H1 (cell line): ENCODE data around the gene PRRT1B. TPM values are rescaled to one million over a fixed set of nuclear protein-coding genes. Genes with fewer than 3 reads are reported as not detected.

Experiments used
- CTCF ChIA-PET: fragments of 300-600 bp; sonication (Branson Sonifier 250); formaldehyde crosslinking; loops from one replicate; lab custom pipeline; 2021; ENCODE audit not compliant: partially characterized antibody; lab: Charles Lee
- POLR2A ChIA-PET: fragments of 300-600 bp; sonication (Branson Sonifier 250); formaldehyde crosslinking; loops from one replicate; lab custom pipeline; 2021; ENCODE audit warnings: inconsistent platforms; ENCODE audit not compliant: partially characterized antibody; lab: Charles Lee
- DNase-seq, 2 experiments: peaks; one replicate each; pipeline versions ENCODE4 v3.0.0 to v3.0.0-alpha.2; 2010 to 2022; ENCODE audit warnings: low spot score in 2 of 2, low read depth in 1 of 2, mixed read lengths in 1 of 2
- FAIRE-seq: peaks from 2 replicates; lab custom pipeline; 2011; peaks lifted over from hg19 to GRCh38; lab: Jason Lieb, UNC
- H2AFZ ChIP-seq: 2 replicates; pipeline ENCODE4 v1.8.1; 2012; ENCODE audit warnings: low read length, inconsistent platforms
- H2AK5ac ChIP-seq: 2 replicates; pipeline ENCODE4 v1.6.1; 2013; ENCODE audit warnings: low read depth, low read length
- H2BK120ac ChIP-seq: replicated peaks from 2 replicates; pipeline ENCODE3; 2013; ENCODE audit warnings: low read depth, low read length, inconsistent platforms
- H2BK12ac ChIP-seq: 2 replicates; pipeline ENCODE4 v1.6.1; 2013; ENCODE audit warnings: low read depth, low read length
- H2BK15ac ChIP-seq: 2 replicates; pipeline ENCODE4 v1.6.1; 2013; ENCODE audit warnings: low read length
- H2BK20ac ChIP-seq: 2 replicates; pipeline ENCODE4 v1.6.1; 2013; ENCODE audit warnings: low read length
- H2BK5ac ChIP-seq: 2 replicates; pipeline ENCODE4 v1.6.1; 2013; ENCODE audit warnings: low read depth, low read length
- H3K14ac ChIP-seq: 2 replicates; pipeline ENCODE4 v1.6.1; 2013; ENCODE audit warnings: inconsistent platforms; ENCODE audit not compliant: insufficient read length
- H3K18ac ChIP-seq: 2 replicates; pipeline ENCODE4 v1.6.1; 2013; ENCODE audit warnings: low read length; ENCODE audit errors: extremely low read depth
- H3K23ac ChIP-seq: 2 replicates; pipeline ENCODE4 v1.6.1; 2013; ENCODE audit warnings: inconsistent platforms; ENCODE audit not compliant: insufficient read length
- H3K23me2 ChIP-seq: 2 replicates; pipeline ENCODE4 v1.6.1; 2013; ENCODE audit warnings: low read depth, low read length
- H3K27ac ChIP-seq: 2 replicates; pipeline ENCODE4 v1.6.1; 2011; ENCODE audit warnings: low read depth, low read length, inconsistent platforms
- H3K27me3 ChIP-seq, 4 experiments: replicated peaks in 1 of 4; 1 replicate in 1 of 4; 2 replicates in 3 of 4; pipeline versions ENCODE4 v1.6.1 to v1.8.1; 2011 to 2013; ENCODE audit warnings: low read length in 3 of 4, mild to moderate bottlenecking in 3 of 4, inconsistent platforms in 2 of 4, mixed read lengths in 2 of 4, moderate library complexity in 1 of 4; ENCODE audit not compliant: control insufficient read depth in 3 of 4, insufficient read depth in 3 of 4; ENCODE audit errors: extremely low read depth in 1 of 4
- H3K36me3 ChIP-seq, 4 experiments: 2 replicates each; pipeline versions ENCODE4 v1.6.1 to v1.8.1; 2011 to 2013; ENCODE audit warnings: mild to moderate bottlenecking in 4 of 4, low read length in 3 of 4, moderate library complexity in 2 of 4, control low read depth in 1 of 4, inconsistent platforms in 1 of 4; ENCODE audit not compliant: insufficient read depth in 4 of 4, control insufficient read depth in 2 of 4
- H3K4ac ChIP-seq: replicated peaks from 2 replicates; pipeline ENCODE3; 2013; ENCODE audit warnings: low read length, low read depth, mixed read lengths, inconsistent platforms; ENCODE audit not compliant: insufficient read length
- H3K4me1 ChIP-seq, 4 experiments: replicated peaks in 1 of 4; 1 replicate in 1 of 4; 2 replicates in 3 of 4; pipeline versions ENCODE4 v1.6.1 to v1.8.1; 2011 to 2013; ENCODE audit warnings: low read length in 3 of 4, inconsistent platforms in 2 of 4, mixed read lengths in 1 of 4; ENCODE audit not compliant: insufficient read depth in 4 of 4, control insufficient read depth in 3 of 4
- H3K4me2 ChIP-seq, 2 experiments: 2 replicates each; pipeline versions ENCODE4 v1.6.1 to v1.8.1; 2011 to 2013; ENCODE audit warnings: low read depth in 2 of 2, low read length in 2 of 2, control low read depth in 1 of 2, inconsistent platforms in 1 of 2, mild to moderate bottlenecking in 1 of 2; ENCODE audit not compliant: insufficient read depth in 1 of 2
- H3K4me3 ChIP-seq, 4 experiments: fragments of 200-600, 300-600 bp in 1 of 4; sonication (generic), shearing (Covaris generic), sonication (Bioruptor Twin) in 1 of 4; 2 replicates each; pipeline versions ENCODE4 v1.5.1 to v1.8.1; 2011 to 2016; ENCODE audit warnings: low read length in 4 of 4, low read depth in 3 of 4, control low read depth in 2 of 4, inconsistent platforms in 2 of 4, mild to moderate bottlenecking in 2 of 4, mixed read lengths in 1 of 4, moderate library complexity in 1 of 4; ENCODE audit not compliant: insufficient read depth in 2 of 4; ENCODE audit errors: extremely low read depth in 1 of 4
- H3K56ac ChIP-seq: replicated peaks from 2 replicates; pipeline ENCODE3; 2013; ENCODE audit warnings: low read depth, mild to moderate bottlenecking, mixed read lengths, low read length, inconsistent platforms; ENCODE audit not compliant: insufficient read length
- H3K79me1 ChIP-seq: 2 replicates; pipeline ENCODE4 v1.6.1; 2013; ENCODE audit warnings: low read depth, low read length, control low read depth
- H3K79me2 ChIP-seq, 2 experiments: 2 replicates each; pipeline versions ENCODE4 v1.6.1 to v1.8.1; 2012 to 2013; ENCODE audit warnings: low read length in 2 of 2, mild to moderate bottlenecking in 2 of 2, inconsistent platforms in 1 of 2; ENCODE audit not compliant: insufficient read depth in 2 of 2, control insufficient read depth in 1 of 2
- H3K9ac ChIP-seq, 4 experiments: replicated peaks in 1 of 4; 1 replicate in 1 of 4; 2 replicates in 3 of 4; pipeline versions ENCODE4 v1.6.1 to v1.8.1; 2011 to 2013; ENCODE audit warnings: low read depth in 3 of 4, low read length in 3 of 4, control low read depth in 2 of 4, mild to moderate bottlenecking in 2 of 4, moderate library complexity in 2 of 4, inconsistent platforms in 1 of 4; ENCODE audit errors: extremely low read depth in 1 of 4
- H3K9me3 ChIP-seq, 2 experiments: 2 replicates each; pipeline versions ENCODE4 v1.6.1 to v1.8.1; 2012 to 2013; ENCODE audit warnings: mild to moderate bottlenecking in 2 of 2, moderate library complexity in 2 of 2, control low read depth in 1 of 2, inconsistent platforms in 1 of 2, low read depth in 1 of 2, low read length in 1 of 2, mixed read lengths in 1 of 2; ENCODE audit not compliant: insufficient read depth in 2 of 2
- H4K20me1 ChIP-seq, 2 experiments: replicated peaks in 1 of 2; 2 replicates each; pipeline versions ENCODE3 to v1.8.1; 2011 to 2013; ENCODE audit warnings: inconsistent platforms in 2 of 2, low read length in 2 of 2, mild to moderate bottlenecking in 1 of 2; ENCODE audit not compliant: insufficient read depth in 2 of 2, control insufficient read depth in 1 of 2
- H4K5ac ChIP-seq: 2 replicates; pipeline ENCODE4 v1.6.1; 2013; ENCODE audit warnings: low read length, low read depth, mixed read lengths, inconsistent platforms; ENCODE audit not compliant: insufficient read length
- H4K8ac ChIP-seq: 2 replicates; pipeline ENCODE4 v1.8.0; 2013; ENCODE audit warnings: mild to moderate bottlenecking, moderate library complexity, low read length, inconsistent platforms; ENCODE audit not compliant: insufficient read depth; ENCODE audit errors: extremely low read depth
- H4K91ac ChIP-seq: replicated peaks from 2 replicates; pipeline ENCODE3; 2013; ENCODE audit warnings: low read length, mixed read lengths, inconsistent platforms; ENCODE audit not compliant: insufficient read length
- CBX5 ChIP-seq: fragments of 300-800, 300-1000 bp; sonication (generic); IDR thresholded peaks from 2 replicates; pipeline ENCODE4 v1.7.1; 2016; ENCODE audit warnings: antibody characterized with exemption, low read length, low read depth
- CEBPB ChIP-seq: IDR thresholded peaks from 2 replicates; pipeline ENCODE4 v1.6.1; 2012; ENCODE audit warnings: low read depth, low read length
- CHD2 ChIP-seq: IDR thresholded peaks from 2 replicates; pipeline ENCODE4 v1.6.1; 2012; ENCODE audit warnings: low read length, improper control_type of control experiment
- EP300 ChIP-seq, 2 experiments: IDR thresholded peaks; 1 replicate in 1 of 2; 2 replicates in 1 of 2; pipeline ENCODE4 v1.6.1; 2011 to 2012; ENCODE audit warnings: low read depth in 2 of 2, low read length in 2 of 2, mild to moderate bottlenecking in 2 of 2, borderline replicate concordance in 1 of 2, inconsistent platforms in 1 of 2, moderate library complexity in 1 of 2
- FOSL1 ChIP-seq: IDR thresholded peaks from 2 replicates; pipeline ENCODE4 v1.6.1; 2011; ENCODE audit warnings: mild to moderate bottlenecking, low read depth, low read length, moderate library complexity; ENCODE audit not compliant: insufficient read depth
- JUN ChIP-seq: IDR thresholded peaks from 2 replicates; pipeline ENCODE4 v1.6.1; 2011; ENCODE audit warnings: low read depth, mild to moderate bottlenecking, improper control_type of control experiment, low read length
- NANOG ChIP-seq: IDR thresholded peaks from 2 replicates; pipeline ENCODE4 v1.6.1; 2011; ENCODE audit warnings: low read length, low read depth, mild to moderate bottlenecking, inconsistent platforms; ENCODE audit not compliant: insufficient read depth, poor library complexity, severe bottlenecking
- PHF8 ChIP-seq: fragments of 200-600 bp; sonication (generic); conservative IDR thresholded peaks from 2 replicates; pipeline ENCODE4 v1.7.1; 2012; ENCODE audit warnings: low read depth, mild to moderate bottlenecking, inconsistent platforms, low read length, moderate library complexity
- RNF2 ChIP-seq: fragments of 200-900, 300-1000 bp; sonication (generic); IDR thresholded peaks from 2 replicates; pipeline ENCODE4 v1.7.1; 2016; ENCODE audit warnings: borderline replicate concordance, low read depth, mild to moderate bottlenecking, antibody characterized with exemption, low read length; ENCODE audit not compliant: poor library complexity, severe bottlenecking; ENCODE audit errors: missing control alignments
- SAP30 ChIP-seq: fragments of 300-600 bp; sonication (generic); IDR thresholded peaks from 2 replicates; pipeline ENCODE4 v1.7.1; 2012; ENCODE audit warnings: low read length, moderate library complexity, mild to moderate bottlenecking, inconsistent platforms; ENCODE audit not compliant: insufficient read depth, insufficient replicate concordance
- SIN3A ChIP-seq, 2 experiments: IDR thresholded peaks in 1 of 2; conservative IDR thresholded peaks in 1 of 2; 2 replicates each; pipeline ENCODE4 v1.6.1; 2011 to 2012; ENCODE audit warnings: low read length in 2 of 2, improper control_type of control experiment in 1 of 2, low read depth in 1 of 2, mild to moderate bottlenecking in 1 of 2
- SP4 ChIP-seq: IDR thresholded peaks from 2 replicates; pipeline ENCODE4 v1.6.1; 2012; ENCODE audit warnings: low read length, inconsistent platforms
- SRF ChIP-seq: IDR thresholded peaks from 2 replicates; pipeline ENCODE4 v1.6.1; 2011; ENCODE audit warnings: mild to moderate bottlenecking, low read depth, low read length, moderate library complexity
- TBP ChIP-seq: IDR thresholded peaks from 2 replicates; pipeline ENCODE4 v1.6.1; 2011; ENCODE audit warnings: low read depth, low read length, improper control_type of control experiment
- WGBS, 2 experiments: shearing (Covaris generic) in 1 of 2; methylation state at CpG; one replicate each; pipeline versions ENCODE4 v1.1.6 to v1.1.7; 2013 to 2015; ENCODE audit warnings: low lambda C conversion rate in 2 of 2, mixed read lengths in 2 of 2, inconsistent platforms in 1 of 2, low coverage in 1 of 2, missing lambda C conversion rate in 1 of 2; ENCODE audit not compliant: insufficient replicate concordance in 2 of 2, insufficient coverage in 1 of 2, insufficient read length in 1 of 2; ENCODE audit errors: extremely low coverage in 1 of 2, missing lambda C conversion rate in 1 of 2; 5-methylcytosine and 5-hydroxymethylcytosine counted together
- polyA plus RNA-seq, 7 experiments: library from polyadenylated mRNA; depleted of rRNA in 3 of 7; stranded (reverse) in 5 of 7; unstranded in 2 of 7; fragments of >200 nt in 5 of 7; fragments of 200-250 nt in 2 of 7; gene quantifications; 1 replicate in 5 of 7; 2 replicates in 1 of 7; 4 replicates in 1 of 7; pipeline versions ENCODE4 v1.2.1 to v1.2.3, GENCODE V29; 2011 to 2013; ENCODE audit warnings: missing spikeins in 2 of 7, mixed read lengths in 2 of 7
- total RNA-seq: library from RNA; stranded (reverse); fragmentation: NEBNext Ultra II Directional; extraction: Animal tissue kit (Norgen Biotek cat#: 25700); gene quantifications from 2 replicates; pipeline ENCODE4 v1.2.1, GENCODE V29; 2021

Gene PRRT1B
- total and polyA plus RNA-seq, 2 of the 8 experiments (the other 6 are each of a cell fraction or from before 2014, with no cell fraction given) = 0.30 to 1.2 TPM

- Histone ChIP-seq H2BK12ac (no peak overlapping the region), H3K23ac (no peak overlapping the region), H2AFZ (no peak overlapping the region), H2BK20ac (no peak overlapping the region), H3K4me2 (no peak overlapping the region), H3K9ac (no peak overlapping the region), H4K8ac (no peak overlapping the region), H4K5ac (no peak overlapping the region), H3K36me3 (peaks cover 2 to 10% (median 4%) of the 10 kb centered on the region in 4 experiments; a peak in 6 of 8 replicates), H3K14ac (no peak overlapping the region), H3K56ac (no peak overlapping the region), H3K9me3 (no peaks in the 10 kb centered on the region), H3K79me2 (no peaks in the 10 kb centered on the region), H3K4ac (no peak overlapping the region), H3K18ac (no peak overlapping the region), H3K27ac (no peak overlapping the region), H2AK5ac (no peak overlapping the region), H2BK15ac (no peak overlapping the region), H3K4me1 (no peaks in the 10 kb centered on the region), H2BK5ac (no peak overlapping the region), H3K79me1 (no peaks in the 10 kb centered on the region), H2BK120ac (no peak overlapping the region), H4K20me1 (peaks cover 0 to 5% of the 10 kb centered on the region in 2 experiments), H4K91ac (no peak overlapping the region), H3K27me3 (no peaks in the 10 kb centered on the region), H3K4me3 (no peak overlapping the region), H3K23me2 (no peaks in the 10 kb centered on the region)
- CTCF ChIA-PET = no interaction called here
- POLR2A ChIA-PET = no interaction called here
- no peak for DNase-seq
- FAIRE-seq = no peak
- 92% methylated on average over 10 of the region's 10 CpGs; no CpG with 5 or more reads in 1 of the 2 experiments for WGBS, 2 experiments
- TF ChIP-seq PHF8 = no peak
- no peak for TF ChIP-seq SAP30
- TF ChIP-seq CEBPB = no peak
- TF ChIP-seq SP4 = no peak
- no peak for TF ChIP-seq NANOG
- no peak for TF ChIP-seq SRF
- TF ChIP-seq CBX5 = no peak
- no peak for TF ChIP-seq RNF2
- no peak for TF ChIP-seq TBP
- no peak for TF ChIP-seq CHD2
- no peak for TF ChIP-seq FOSL1
- TF ChIP-seq JUN = no peak
- TF ChIP-seq EP300 (IDR thresholded peaks at IDR 0.05; ENCODE audit: borderline replicate concordance in 1 of 2, low read depth in 2 of 2, low read length in 2 of 2) = no peak
- TF ChIP-seq SIN3A (conservative IDR thresholded peaks at IDR 0.05 in 1 of 2, IDR thresholded peaks at IDR 0.05 in 1 of 2; ENCODE audit: low read depth in 1 of 2, low read length in 2 of 2) = no peak
Observed at GRCh38 chr9:131582056-131582455, 36.7 kb downstream of the PRRT1B start.
